OCI-LY1 (cell line): ENCODE data around the gene ALPI.

Source experiments
- CTCF ChIP-seq: fragments of 200-600 bp; sonication (generic), shearing (Covaris generic); IDR thresholded peaks from 2 replicates; pipeline ENCODE4 v1.5.1; 2017; ENCODE audit warnings: mild to moderate bottlenecking, antibody characterized with exemption, low read length, moderate library complexity, mixed read lengths
- EZH2 ChIP-seq: fragments of 200-600 bp; sonication (generic), shearing (Covaris generic); IDR thresholded peaks from 2 replicates; pipeline ENCODE4 v1.8.0; 2017; ENCODE audit warnings: borderline replicate concordance, mixed run types, mild to moderate bottlenecking, antibody characterized with exemption, low read length, moderate library complexity, mixed read lengths

GRCh38 chr2:232473467-232473890, 17.5 kb downstream of the ALPI start:
- TF ChIP-seq CTCF (no peak), EZH2 (no peak)
